ENCODE measurements around the gene IVNS1ABP. TPM values are rescaled to one million over a fixed set of nuclear protein-coding genes. Genes with fewer than 3 reads are reported as not detected.

IVNS1ABP gene
- polyA plus RNA-seq, 1 experiment = 59.6 TPM

GRCh38 chr1:185337246-185337645 lies 20.2 kb upstream of the IVNS1ABP start:
- no peak for DNase-seq (ENCODE audit: low read depth, low spot score)
- H3K4me3 ChIP-seq (ENCODE audit: low read depth, low read length) = no peak overlapping the region
- no peaks in the 10 kb centered on the region for H3K9me3 ChIP-seq (ENCODE audit: control insufficient read depth, insufficient read depth, low read length)
- no peak overlapping the region for H3K27ac ChIP-seq (ENCODE audit: low read depth, low read length)
- POLR2A ChIA-PET = interaction anchor here (0.6 kb wide), 1 partner anchor 156 kb away, joined by 3 read pairs; no protein-coding TSS in a partner anchor
- CTCF ChIA-PET = interaction anchor here (1.9 to 3.1 kb wide), 2 partner anchors 20 to 333 kb away, joined by 6 to 13 read pairs; partner anchors contain the start of gene IVNS1ABP
- no peaks in the 10 kb centered on the region for H3K27me3 ChIP-seq (ENCODE audit: control insufficient read depth, insufficient read depth, low read length)
- TF ChIP-seq CTCF (IDR thresholded peaks at IDR 0.05; ENCODE audit: low read depth, low read length) = no peak

GRCh38 chr1:185334182-185334581 lies 17.1 kb upstream of the IVNS1ABP start:
- no peak overlapping the region for H3K4me3 ChIP-seq (ENCODE audit: low read depth, low read length)
- no peak for TF ChIP-seq CTCF (IDR thresholded peaks at IDR 0.05; ENCODE audit: low read depth, low read length)
- H3K27me3 ChIP-seq (ENCODE audit: control insufficient read depth, insufficient read depth, low read length) = no peaks in the 10 kb centered on the region
- ChIA-PET CTCF (no interaction called here), POLR2A (no interaction called here)
- H3K27ac ChIP-seq (ENCODE audit: low read depth, low read length) = no peak overlapping the region
- H3K9me3 ChIP-seq (ENCODE audit: control insufficient read depth, insufficient read depth, low read length) = no peaks in the 10 kb centered on the region
- no peak for DNase-seq (ENCODE audit: low read depth, low spot score)

GRCh38 chr1:185328255-185328654 lies 11.2 kb upstream of the IVNS1ABP start:
- DNase-seq (ENCODE audit: low read depth, low spot score) = no peak
- Histone ChIP-seq H3K27ac (ENCODE audit: low read depth, low read length) (no peak overlapping the region), H3K9me3 (ENCODE audit: control insufficient read depth, insufficient read depth, low read length) (no peaks in the 10 kb centered on the region), H3K4me3 (ENCODE audit: low read depth, low read length) (no peak overlapping the region), H3K27me3 (ENCODE audit: control insufficient read depth, insufficient read depth, low read length) (no peaks in the 10 kb centered on the region)
- CTCF ChIA-PET = no interaction called here
- POLR2A ChIA-PET = no interaction called here
- no peak for TF ChIP-seq CTCF (IDR thresholded peaks at IDR 0.05; ENCODE audit: low read depth, low read length)

GRCh38 chr1:185325413-185325812 lies 8.4 kb upstream of the IVNS1ABP start:
- no peak for TF ChIP-seq CTCF (IDR thresholded peaks at IDR 0.05; ENCODE audit: low read depth, low read length)
- ChIA-PET POLR2A (interaction anchor here (0.7 kb wide), 1 partner anchor 571 kb away, joined by 3 read pairs; the partner anchor contains the start of gene EDEM3), CTCF (interaction anchor here (0.7 to 1.0 kb wide), 2 partner anchors 271 to 277 kb away, joined by 3 to 4 read pairs; no protein-coding TSS in a partner anchor)
- H3K27ac ChIP-seq (ENCODE audit: low read depth, low read length) = no peak overlapping the region
- DNase-seq (ENCODE audit: low read depth, low spot score) = no peak
- H3K4me3 ChIP-seq (ENCODE audit: low read depth, low read length) = no peak overlapping the region
- H3K27me3 ChIP-seq (ENCODE audit: control insufficient read depth, insufficient read depth, low read length) = no peaks in the 10 kb centered on the region
- peaks cover 4% of the 10 kb centered on the region; the same call in 1 of the 2 replicates for H3K9me3 ChIP-seq (ENCODE audit: control insufficient read depth, insufficient read depth, low read length)

- no peak for TF ChIP-seq CTCF (IDR thresholded peaks at IDR 0.05; ENCODE audit: low read depth, low read length)
- ChIA-PET CTCF (interaction anchor here (0.7 to 1.1 kb wide), 2 partner anchors 122 to 272 kb away, joined by 3 to 4 read pairs; no protein-coding TSS in a partner anchor), POLR2A (no interaction called here)
- Histone ChIP-seq H3K9me3 (ENCODE audit: control insufficient read depth, insufficient read depth, low read length) (peaks cover 4% of the 10 kb centered on the region; the same call in 1 of the 2 replicates), H3K4me3 (ENCODE audit: low read depth, low read length) (no peak overlapping the region), H3K27me3 (ENCODE audit: control insufficient read depth, insufficient read depth, low read length) (no peaks in the 10 kb centered on the region), H3K27ac (ENCODE audit: low read depth, low read length) (no peak overlapping the region)
- DNase-seq (ENCODE audit: low read depth, low spot score) = no peak
Measured at GRCh38 chr1:185324118-185324517, 7.1 kb upstream of the IVNS1ABP start.

Data from AG04450 (cell line).